Gastrocnemius medialis (tissue), 4 donors: ENCODE results near the gene ANKRD36C. TPM values are rescaled to one million over a fixed set of nuclear protein-coding genes. Genes with fewer than 3 reads are reported as not detected.
A peak's percentile ranks its signal among the peaks of the same experiment; 100 is the strongest.
"Not testable (repeated sequence)": the region's sequence is repeated elsewhere in the genome, so short reads cannot be mapped to it uniquely, and the experiment has no call there.

ENCODE experiments used
- ATAC-seq, 2 donors: fragments of 150-250 bp; one replicate each; pipeline ENCODE4 v1.9.1; 2016
- DNase-seq, 2 donors: peaks; one replicate each; pipeline ENCODE4 v3.0.0-alpha.2; 2019
- H3K27ac ChIP-seq, 4 donors: fragments of 200-600 bp; sonication (generic); 1 replicate in 1 of 4; 2 replicates in 3 of 4; pipeline ENCODE4 v1.5.1; 2016 to 2018; ENCODE audit warnings: mild to moderate bottlenecking in 2 of 4, moderate library complexity in 1 of 4
- H3K27me3 ChIP-seq, 3 donors: fragments of 200-600 bp; sonication (generic) in 2 of 3; 1 replicate in 1 of 3; 2 replicates in 2 of 3; pipeline versions ENCODE4 v1.5.1 to v1.6.0; 2016 to 2019; ENCODE audit warnings: mild to moderate bottlenecking in 1 of 3, moderate library complexity in 1 of 3
- H3K36me3 ChIP-seq, 2 donors: fragments of 200-600 bp; sonication (generic) in 1 of 2; one replicate each; pipeline ENCODE4 v1.5.1; 2017 to 2018
- H3K4me1 ChIP-seq, 2 donors: fragments of 200-600 bp; sonication (generic) in 1 of 2; one replicate each; pipeline ENCODE4 v1.5.1; 2016 to 2017; ENCODE audit warnings: mild to moderate bottlenecking in 2 of 2
- H3K4me3 ChIP-seq, 4 donors: fragments of 200-600 bp; sonication (generic) in 3 of 4; 1 replicate in 1 of 4; 2 replicates in 3 of 4; pipeline ENCODE4 v1.5.1; 2016 to 2019; ENCODE audit warnings: mild to moderate bottlenecking in 2 of 4
- H3K9me3 ChIP-seq, 3 donors: fragments of 200-600 bp; sonication (generic) in 2 of 3; 1 replicate in 1 of 3; 2 replicates in 2 of 3; pipeline ENCODE4 v1.5.1; 2016 to 2019
- CTCF ChIP-seq, 5 experiments: fragments of 450-650 bp in 3 of 5; fragments of 200-600 bp in 2 of 5; sonication (generic) in 2 of 5; IDR thresholded peaks in 4 of 5; conservative IDR thresholded peaks in 1 of 5; 1 replicate in 4 of 5; 2 replicates in 1 of 5; pipeline ENCODE4 v1.5.1; 2016 to 2019; ENCODE audit warnings: antibody characterized with exemption in 5 of 5, mild to moderate bottlenecking in 3 of 5, moderate library complexity in 3 of 5
- POLR2A ChIP-seq, 2 donors: fragments of 450-650 bp; IDR thresholded peaks; one replicate each; pipeline ENCODE4 v1.6.1; 2017; ENCODE audit warnings: antibody characterized with exemption in 2 of 2, mild to moderate bottlenecking in 2 of 2, moderate library complexity in 2 of 2
- in situ Hi-C, 4 donors: fragments of 200-750 bp; cut with MboI; loops; one replicate each; pipeline versions ENCODE4 v1.15.0 to v1.8.0; 2017; ENCODE audit warnings: low sequenced_read_pairs in 4 of 4
- intact Hi-C: fragments of 100-400 bp; cut with DNase I; formaldehyde crosslinking; loops from one replicate; pipeline ENCODE4 v1.15.1; 2023; ENCODE audit warnings: low total_unique reads
- total RNA-seq, 4 donors: library from RNA; depleted of rRNA; stranded (reverse); fragments of >200 nt; gene quantifications; one replicate each; pipeline versions ENCODE4 v1.1.0 to v1.2.3, GENCODE V29; 2016

Gene ANKRD36C
- total RNA-seq, 4 donors from 2014 or later = 1.2 to 7.3 (median 1.6) TPM

- no peak for ATAC-seq
- in situ Hi-C loops = no loop called here
- TF ChIP-seq CTCF (IDR thresholded peaks at IDR 0.05 in 4 of 5, conservative IDR thresholded peaks at IDR 0.05 in 1 of 5) = no peak
- TF ChIP-seq POLR2A (IDR thresholded peaks at IDR 0.05) = no peak
- intact Hi-C loops = no loop called here
- H3K27ac ChIP-seq = no peak overlapping the region
- no peaks in the 10 kb centered on the region for H3K36me3 ChIP-seq
- no peaks in the 10 kb centered on the region for H3K4me1 ChIP-seq
- DNase-seq = no peak
- H3K27me3 ChIP-seq = no peaks in the 10 kb centered on the region
- no peaks in the 10 kb centered on the region for H3K9me3 ChIP-seq
- no peak overlapping the region for H3K4me3 ChIP-seq
These were observed 191.7 kb downstream of the ANKRD36C start for GRCh38 chr2:95799892-95800291.

GRCh38 chr2:95799147-95799889, 192.3 kb downstream of the ANKRD36C start:
- H3K27ac ChIP-seq, H3K4me3 ChIP-seq, ATAC-seq, intact Hi-C loops, DNase-seq, H3K9me3 ChIP-seq, H3K27me3 ChIP-seq, in situ Hi-C loops, H3K4me1 ChIP-seq, H3K36me3 ChIP-seq: not testable (repeated sequence)

GRCh38 chr2:95796249-95797099, 195.2 kb downstream of the ANKRD36C start:
- H3K36me3 ChIP-seq, H3K9me3 ChIP-seq, H3K27me3 ChIP-seq, H3K4me3 ChIP-seq, in situ Hi-C loops, H3K27ac ChIP-seq, H3K4me1 ChIP-seq, DNase-seq, intact Hi-C loops: not testable (repeated sequence)
- ATAC-seq = peak; percentile 44 to 56

GRCh38 chr2:95793970-95794369, 197.7 kb downstream of the ANKRD36C start:
- H3K4me3 ChIP-seq, H3K27me3 ChIP-seq, H3K27ac ChIP-seq, H3K36me3 ChIP-seq, in situ Hi-C loops, ATAC-seq, H3K4me1 ChIP-seq, intact Hi-C loops, H3K9me3 ChIP-seq, DNase-seq: not testable (repeated sequence)

- intact Hi-C loops, H3K4me1 ChIP-seq, H3K27ac ChIP-seq, H3K4me3 ChIP-seq, ATAC-seq, DNase-seq, H3K27me3 ChIP-seq, H3K9me3 ChIP-seq, H3K36me3 ChIP-seq, in situ Hi-C loops: not testable (repeated sequence)
These were observed 201.4 kb downstream of the ANKRD36C start for GRCh38 chr2:95790180-95790579.

GRCh38 chr2:95789385-95789784, 202.2 kb downstream of the ANKRD36C start:
- H3K27me3 ChIP-seq, intact Hi-C loops, in situ Hi-C loops, H3K4me3 ChIP-seq, H3K4me1 ChIP-seq, DNase-seq, H3K9me3 ChIP-seq, H3K27ac ChIP-seq, H3K36me3 ChIP-seq: not testable (repeated sequence)
- peak in 1 of 2 donors; percentile 23 for ATAC-seq

- intact Hi-C loops, in situ Hi-C loops: not testable (repeated sequence)
These were observed 203.0 kb downstream of the ANKRD36C start for GRCh38 chr2:95788642-95789041.

More at GRCh38 chr2:95788642-95789041, 203.0 kb downstream of the ANKRD36C start:
- not testable (repeated sequence) for H3K27ac ChIP-seq, H3K4me3 ChIP-seq, DNase-seq, H3K27me3 ChIP-seq, ATAC-seq, H3K9me3 ChIP-seq, H3K4me1 ChIP-seq, H3K36me3 ChIP-seq

Other genes with a start within 250 kb of the ANKRD36C start
- 1 to 10 TPM; 1.1 to 8.2 (median 4.9) TPM for gene GPAT2, start 43.1 kb upstream of the ANKRD36C start, total RNA-seq
- gene ADRA2B, start 124.7 kb upstream of the ANKRD36C start, total RNA-seq = 1 to 10 TPM; 2.4 to 5.6 (median 3.6) TPM
- gene ASTL, start 146.7 kb upstream of the ANKRD36C start, total RNA-seq = not detected
- gene DUSP2, start 153.6 kb upstream of the ANKRD36C start, total RNA-seq = 1 to 10 TPM; 1.6 to 4.0 (median 2.9) TPM
- gene STARD7, start 217.0 kb upstream of the ANKRD36C start, total RNA-seq = 100 to 1,000 TPM; 237 to 512 (median 313) TPM